ENCODE results near the gene SCAP.

SCAP gene

GRCh38 chr3:47365213-47366153, 110.3 kb downstream of the SCAP start:
- no peaks in the 10 kb centered on the region for H3K27me3 ChIP-seq (ENCODE audit: control insufficient read depth, insufficient read depth, low read length)
- no peak for DNase-seq (ENCODE audit: low read depth, low spot score)
- no peak overlapping the region for H3K27ac ChIP-seq (ENCODE audit: low read length)
- no peaks in the 10 kb centered on the region for H3K36me3 ChIP-seq (ENCODE audit: control insufficient read depth, insufficient read depth, low read length)
- no peaks in the 10 kb centered on the region for H3K9me3 ChIP-seq (ENCODE audit: control insufficient read depth, insufficient read depth, low read length)
- WGBS (ENCODE audit: insufficient coverage, insufficient read length) = no CpG with 5 or more reads among the region's 11 CpGs
- no peaks in the 10 kb centered on the region for H3K4me1 ChIP-seq (ENCODE audit: control insufficient read depth, insufficient read depth, low read length)
- H3K4me3 ChIP-seq (ENCODE audit: low read length) = no peak overlapping the region

Data from iPS DF 6.9 (cell line).